ENCODE data around the gene KMO. TPM values are rescaled to one million over a fixed set of nuclear protein-coding genes. Genes with fewer than 3 reads are reported as not detected.

Gene KMO
- total RNA-seq, 6 experiments from 2014 or later = 25.4 to 57.3 (median 28.3) TPM

DNA sequence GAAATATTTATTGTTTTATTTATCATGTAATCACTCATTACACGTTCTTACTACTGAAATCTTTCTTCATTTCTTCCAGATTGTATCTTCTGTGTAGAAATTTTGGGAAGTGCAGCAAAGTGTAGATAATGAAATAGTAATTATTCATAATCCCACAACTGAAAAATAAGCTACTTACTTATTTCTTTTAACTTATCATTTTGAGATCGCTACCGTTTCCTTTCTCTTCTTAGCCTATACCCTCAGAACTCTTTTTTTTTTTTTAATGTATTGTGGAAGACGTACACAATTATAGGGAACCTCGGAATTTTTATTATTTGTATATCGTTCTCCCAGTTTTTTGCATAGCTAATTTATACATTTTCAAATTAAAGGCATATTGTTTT is 12.1 kb upstream of the KMO start:
- H3K27me3 ChIP-seq = no peaks in the 10 kb centered on the region
- no peak for TF ChIP-seq POLR2A (IDR thresholded peaks at IDR 0.05)
- TF ChIP-seq, protein P1, sequence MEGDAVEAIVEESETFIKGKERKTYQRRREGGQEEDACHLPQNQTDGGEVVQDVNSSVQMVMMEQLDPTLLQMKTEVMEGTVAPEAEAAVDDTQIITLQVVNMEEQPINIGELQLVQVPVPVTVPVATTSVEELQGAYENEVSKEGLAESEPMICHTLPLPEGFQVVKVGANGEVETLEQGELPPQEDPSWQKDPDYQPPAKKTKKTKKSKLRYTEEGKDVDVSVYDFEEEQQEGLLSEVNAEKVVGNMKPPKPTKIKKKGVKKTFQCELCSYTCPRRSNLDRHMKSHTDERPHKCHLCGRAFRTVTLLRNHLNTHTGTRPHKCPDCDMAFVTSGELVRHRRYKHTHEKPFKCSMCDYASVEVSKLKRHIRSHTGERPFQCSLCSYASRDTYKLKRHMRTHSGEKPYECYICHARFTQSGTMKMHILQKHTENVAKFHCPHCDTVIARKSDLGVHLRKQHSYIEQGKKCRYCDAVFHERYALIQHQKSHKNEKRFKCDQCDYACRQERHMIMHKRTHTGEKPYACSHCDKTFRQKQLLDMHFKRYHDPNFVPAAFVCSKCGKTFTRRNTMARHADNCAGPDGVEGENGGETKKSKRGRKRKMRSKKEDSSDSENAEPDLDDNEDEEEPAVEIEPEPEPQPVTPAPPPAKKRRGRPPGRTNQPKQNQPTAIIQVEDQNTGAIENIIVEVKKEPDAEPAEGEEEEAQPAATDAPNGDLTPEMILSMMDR (IDR thresholded peaks at IDR 0.05) = no peak
- H3K27ac ChIP-seq = peak overlapping the region; percentile 49 to 93 (median 90)
- no peaks in the 10 kb centered on the region for H3K9me3 ChIP-seq
- peaks cover 0 to 8% (median 3%) of the 10 kb centered on the region in 4 donors for H3K36me3 ChIP-seq
- DNase-seq (no peak), ATAC-seq (no peak)
- WGBS (ENCODE audit: insufficient coverage, low coverage, low lambda C conversion rate, missing lambda C conversion rate) = 2% methylated on average over 6 of the region's 6 CpGs
- H3K4me1 ChIP-seq = peaks cover 0 to 24% (median 7%) of the 10 kb centered on the region in 4 donors
- intact Hi-C loops (cut with DNase I) = no loop called here
- peak overlapping the region; percentile 26 to 88 (median 87) for H3K4me3 ChIP-seq

- DNase-seq = no peak
- Histone ChIP-seq H3K27me3 (no peaks in the 10 kb centered on the region), H3K9me3 (no peaks in the 10 kb centered on the region), H3K4me3 (no peak overlapping the region), H3K4me1 (peaks cover 0 to 25% (median 12%) of the 10 kb centered on the region in 4 donors), H3K27ac (peak overlapping the region; percentile 30 to 93 (median 90)), H3K36me3 (no peaks in the 10 kb centered on the region)
- no peak for TF ChIP-seq POLR2A (IDR thresholded peaks at IDR 0.05)
- TF ChIP-seq, protein P1 (IDR thresholded peaks at IDR 0.05) = no peak
- ATAC-seq = peak; percentile 32 to 65 (median 40)
- intact Hi-C loops (cut with DNase I) = no loop called here
- WGBS (ENCODE audit: insufficient coverage, low coverage, low lambda C conversion rate, missing lambda C conversion rate) = 47% methylated on average over 2 of the region's 2 CpGs
Observed at GRCh38 chr1:241521718-241522117, 10.5 kb upstream of the KMO start.

GRCh38 chr1:241525026-241525425 is 7.2 kb upstream of the KMO start:
- Histone ChIP-seq H3K4me1 (peaks cover 0 to 24% (median 7%) of the 10 kb centered on the region in 4 donors), H3K36me3 (no peaks in the 10 kb centered on the region), H3K4me3 (no peak overlapping the region), H3K27me3 (no peaks in the 10 kb centered on the region), H3K27ac (peak overlapping the region; percentile 14 to 88 (median 77)), H3K9me3 (no peaks in the 10 kb centered on the region)
- ATAC-seq = peak; percentile 83 to 90 (median 85)
- TF ChIP-seq, protein P1 (IDR thresholded peaks at IDR 0.05) = no peak
- TF ChIP-seq POLR2A (IDR thresholded peaks at IDR 0.05) = no peak
- 34% methylated on average over 3 of the region's 3 CpGs for WGBS (ENCODE audit: insufficient coverage, low coverage, low lambda C conversion rate, missing lambda C conversion rate)
- DNase-seq = no peak
- intact Hi-C loops (cut with DNase I) = no loop called here

DNA sequence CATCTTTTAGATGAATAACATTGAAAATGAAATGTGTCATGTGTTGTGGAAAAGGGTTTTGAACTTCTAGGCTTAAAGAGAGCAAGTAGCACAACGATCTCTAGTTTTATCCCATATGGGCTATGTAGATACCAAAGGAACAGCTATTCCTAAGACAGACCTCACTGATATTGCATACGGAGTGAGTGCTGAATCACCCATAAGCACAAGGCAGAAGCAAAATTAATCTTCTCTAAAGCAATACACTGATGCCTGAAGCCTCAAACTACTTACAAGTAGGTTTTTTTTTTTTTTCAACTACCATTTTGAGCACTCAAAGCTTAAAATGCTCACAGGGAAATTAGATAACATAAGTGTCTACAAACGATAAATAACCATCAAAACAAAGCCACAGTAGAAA is 5.0 kb upstream of the KMO start:
- Histone ChIP-seq H3K4me3 (no peak overlapping the region), H3K9me3 (no peaks in the 10 kb centered on the region), H3K4me1 (peaks cover 0 to 23% (median 7%) of the 10 kb centered on the region in 4 donors), H3K36me3 (no peaks in the 10 kb centered on the region), H3K27ac (no peak overlapping the region), H3K27me3 (no peaks in the 10 kb centered on the region)
- intact Hi-C loops (cut with DNase I) = no loop called here
- TF ChIP-seq, protein P1 (IDR thresholded peaks at IDR 0.05) = no peak
- no peak for TF ChIP-seq POLR2A (IDR thresholded peaks at IDR 0.05)
- WGBS (ENCODE audit: insufficient coverage, low coverage, low lambda C conversion rate, missing lambda C conversion rate) = 72% methylated on average over 3 of the region's 3 CpGs
- no peak for DNase-seq
- ATAC-seq = no peak
